Heart left ventricle (tissue), 13 donors: ENCODE data around the gene VPS39.

Experiments used
- CTCF ChIP-seq, 12 donors: fragments of 200-600 bp; sonication (generic) in 4 of 12; IDR thresholded peaks; one replicate each; pipeline versions ENCODE4 v1.5.0 to v1.8.0; 2018 to 2022; ENCODE audit warnings: antibody characterized with exemption in 12 of 12, mild to moderate bottlenecking in 5 of 12
- POLR2A ChIP-seq, 2 donors: fragments of 450-650 bp; IDR thresholded peaks; one replicate each; pipeline ENCODE4 v1.6.1; 2017; ENCODE audit warnings: antibody characterized with exemption in 2 of 2, mild to moderate bottlenecking in 2 of 2, moderate library complexity in 2 of 2
- donor health status: ischemic (EF 13 %, LVEDD 7.1; RV severe dilation, severe dysfunction).
- donor health status: DM: no; HTN: yes; CAD: no.
- donor health status: DM: no; HTN: no; CAD: no.
- donor health status: ischemic (EF 25% LVEDD 6.9; RV normal size, moderate dysfunction).
- donor health status: ischemic (EF 25% LVEDD 5.7; RV mildly dilated, moderate dysfunction).
- donor health status: ischemic (EF 35%, LVEDD 5.7; RV mildly dilated, moderate dysfunction).
- donor health status: nonischemic (EF 11% LVEDD 7.7; RV severe dilation, severe dysfunction).
- donor health status: DM: yes; HTN: yes; CAD: no.
- donor health status: PGD.
- donor health status: ischemic (EF 29% LVEDD 5.4; RV normal size, mild dysfunction).
- donor health status: nonischemic (EF 23%, LVEDD 6.1; RV moderate dilation, normal function).

GRCh38 chr15:42155546-42156242, 52.4 kb downstream of the VPS39 start:
- TF ChIP-seq CTCF (IDR thresholded peaks at IDR 0.05) (no peak), POLR2A (IDR thresholded peaks at IDR 0.05) (no peak)
